H9 (cell line): Measurements from ENCODE around the gene FIGNL2. TPM values are rescaled to one million over a fixed set of nuclear protein-coding genes. Genes with fewer than 3 reads are reported as not detected.

Experiments used
- DNase-seq: peaks from one replicate; pipeline ENCODE4 v3.0.0-alpha.2; 2017
- H2AFZ ChIP-seq: one replicate; pipeline ENCODE4 v1.6.1; 2013; ENCODE audit warnings: mild to moderate bottlenecking, low read length, control low read depth, moderate library complexity
- H2AK5ac ChIP-seq: 2 replicates; pipeline ENCODE4 v1.6.1; 2013; ENCODE audit warnings: low read length, control low read depth, mixed read lengths; ENCODE audit not compliant: insufficient read length
- H2BK120ac ChIP-seq: one replicate; pipeline ENCODE4 v1.6.1; 2013; ENCODE audit warnings: low read depth, mild to moderate bottlenecking, low read length, control low read depth, inconsistent platforms; ENCODE audit not compliant: poor library complexity, severe bottlenecking
- H2BK12ac ChIP-seq: 2 replicates; pipeline ENCODE4 v1.6.1; 2013; ENCODE audit warnings: low read length, control low read depth, mixed read lengths, low read depth; ENCODE audit not compliant: insufficient read length
- H2BK15ac ChIP-seq: 2 replicates; pipeline ENCODE4 v1.6.1; 2013; ENCODE audit warnings: low read depth, low read length, control low read depth
- H2BK20ac ChIP-seq: one replicate; pipeline ENCODE4 v1.6.1; 2013; ENCODE audit warnings: low read depth, mild to moderate bottlenecking, low read length, control low read depth, inconsistent platforms; ENCODE audit not compliant: poor library complexity, severe bottlenecking
- H2BK5ac ChIP-seq: 2 replicates; pipeline ENCODE4 v1.6.1; 2013; ENCODE audit warnings: low read length, control low read depth, mixed read lengths; ENCODE audit not compliant: insufficient read length
- H3K14ac ChIP-seq: 2 replicates; pipeline ENCODE4 v1.6.1; 2013; ENCODE audit warnings: low read length, control low read depth; ENCODE audit not compliant: insufficient read depth
- H3K18ac ChIP-seq: 2 replicates; pipeline ENCODE4 v1.6.1; 2013; ENCODE audit warnings: low read depth, mild to moderate bottlenecking, mixed read lengths, low read length, control low read depth; ENCODE audit not compliant: insufficient read length
- H3K23ac ChIP-seq: 2 replicates; pipeline ENCODE4 v1.6.1; 2013; ENCODE audit warnings: low read length, control low read depth, mixed read lengths, low read depth; ENCODE audit not compliant: insufficient read length
- H3K23me2 ChIP-seq: 2 replicates; pipeline ENCODE4 v1.6.1; 2013; ENCODE audit warnings: low read depth, mild to moderate bottlenecking, mixed read lengths, low read length, control low read depth; ENCODE audit not compliant: insufficient read length, poor library complexity, severe bottlenecking
- H3K27ac ChIP-seq: 2 replicates; pipeline ENCODE4 v1.5.1; 2013; ENCODE audit warnings: low read length, control low read depth, mixed read lengths, low read depth; ENCODE audit not compliant: insufficient read length
- H3K27me3 ChIP-seq: 2 replicates; pipeline ENCODE4 v1.6.1; 2013; ENCODE audit warnings: low read length, control low read depth, inconsistent platforms; ENCODE audit not compliant: insufficient read depth
- H3K4ac ChIP-seq: 2 replicates; pipeline ENCODE4 v1.6.1; 2013; ENCODE audit warnings: low read depth, mild to moderate bottlenecking, control low read depth, inconsistent platforms, low read length, moderate library complexity
- H3K4me1 ChIP-seq: 2 replicates; pipeline ENCODE4 v1.6.1; 2013; ENCODE audit warnings: low read length, control low read depth, inconsistent platforms; ENCODE audit not compliant: insufficient read depth
- H3K4me2 ChIP-seq: 2 replicates; pipeline ENCODE4 v1.6.1; 2013; ENCODE audit warnings: low read length, control low read depth, mixed read lengths; ENCODE audit not compliant: insufficient read length, insufficient read depth
- H3K56ac ChIP-seq: 2 replicates; pipeline ENCODE4 v1.6.1; 2013; ENCODE audit warnings: low read depth, mild to moderate bottlenecking, mixed read lengths, low read length, control low read depth; ENCODE audit not compliant: insufficient read length
- H3K79me1 ChIP-seq: 2 replicates; pipeline ENCODE4 v1.6.1; 2013; ENCODE audit warnings: low read depth, mild to moderate bottlenecking, moderate library complexity, low read length, control low read depth, inconsistent platforms; ENCODE audit not compliant: insufficient read depth, poor library complexity, severe bottlenecking
- H3K79me2 ChIP-seq: 2 replicates; pipeline ENCODE4 v1.6.1; 2013; ENCODE audit warnings: low read length, control low read depth, inconsistent platforms; ENCODE audit not compliant: insufficient read depth
- H3K9ac ChIP-seq: 2 replicates; pipeline ENCODE4 v1.6.1; 2013; ENCODE audit warnings: low read length, control low read depth, mixed read lengths; ENCODE audit not compliant: insufficient read length; ENCODE audit errors: extremely low read depth
- H3K9me3 ChIP-seq: one replicate; pipeline ENCODE4 v1.6.1; 2013; ENCODE audit warnings: low read depth, low read length, inconsistent platforms; ENCODE audit not compliant: control insufficient read depth
- H3T11ph ChIP-seq: one replicate; pipeline ENCODE4 v1.6.1; 2013; ENCODE audit warnings: mild to moderate bottlenecking, low read length, control low read depth, inconsistent platforms
- H4K20me1 ChIP-seq: one replicate; pipeline ENCODE4 v1.6.1; 2013; ENCODE audit not compliant: control insufficient read depth, insufficient read length, insufficient read depth
- H4K5ac ChIP-seq: 2 replicates; pipeline ENCODE4 v1.6.1; 2013; ENCODE audit warnings: low read depth, mild to moderate bottlenecking, mixed read lengths, low read length, control low read depth; ENCODE audit not compliant: insufficient read length
- H4K8ac ChIP-seq: replicated peaks from 2 replicates; pipeline ENCODE4 v1.6.1; 2013; ENCODE audit warnings: low read length, control low read depth, mixed read lengths, low read depth; ENCODE audit not compliant: insufficient read length
- H4K91ac ChIP-seq: 2 replicates; pipeline ENCODE4 v1.6.1; 2013; ENCODE audit warnings: low read depth, mild to moderate bottlenecking, moderate library complexity, mixed read lengths, low read length, control low read depth; ENCODE audit not compliant: insufficient read length
- H3K27ac Mint-ChIP-seq, 3 experiments: 2 replicates in 2 of 3; 3 replicates in 1 of 3; pipeline ENCODE4 v1.8.0; 2020 to 2021; ENCODE audit warnings: mixed read lengths in 3 of 3, mild to moderate bottlenecking in 1 of 3, moderate library complexity in 1 of 3
- H3K27me3 Mint-ChIP-seq: 2 replicates; pipeline ENCODE4 v1.8.0; 2021; ENCODE audit warnings: low read depth, mild to moderate bottlenecking, moderate library complexity, mixed read lengths
- H3K36me3 Mint-ChIP-seq, 3 experiments: 2 replicates in 2 of 3; 3 replicates in 1 of 3; pipeline ENCODE4 v1.8.0; 2020 to 2021; ENCODE audit warnings: low read depth in 3 of 3, mixed read lengths in 3 of 3; ENCODE audit not compliant: insufficient read depth in 1 of 3
- H3K4me1 Mint-ChIP-seq, 2 experiments: 2 replicates each; pipeline ENCODE4 v1.8.0; 2020; ENCODE audit warnings: mixed read lengths in 2 of 2
- H3K4me3 Mint-ChIP-seq, 2 experiments: 2 replicates in 1 of 2; 3 replicates in 1 of 2; pipeline ENCODE4 v1.8.0; 2020 to 2021; ENCODE audit warnings: mild to moderate bottlenecking in 2 of 2, mixed read lengths in 2 of 2, moderate library complexity in 1 of 2
- H3K9me3 Mint-ChIP-seq, 2 experiments: 2 replicates in 1 of 2; 3 replicates in 1 of 2; pipeline ENCODE4 v1.8.0; 2020; ENCODE audit warnings: mild to moderate bottlenecking in 2 of 2, mixed read lengths in 2 of 2, moderate library complexity in 1 of 2
- WGBS: extraction: QIAGEN DNeasy Blood & Tissue Kit; methylation state at CpG from one replicate; pipeline ENCODE4 v1.1.7; 2013; ENCODE audit warnings: missing lambda C conversion rate, low lambda C conversion rate, mixed read lengths; ENCODE audit not compliant: insufficient read length; ENCODE audit errors: extremely low coverage; 5-methylcytosine and 5-hydroxymethylcytosine counted together
- total RNA-seq: library from RNA; stranded (reverse); gene quantifications from 2 replicates; pipeline ENCODE4 v1.2.1, GENCODE V29; 2021
- TF ChIP-seq, protein P1 (sequence below): fragments of 200-600 bp; sonication (generic); conservative IDR thresholded peaks from 3 replicates; pipeline ENCODE4 v1.8.0; 2021; ENCODE audit warnings: antibody characterized with exemption, mild to moderate bottlenecking

The FIGNL2 gene
- total RNA-seq, 1 experiment from 2014 or later, result 19.7 TPM

DNA sequence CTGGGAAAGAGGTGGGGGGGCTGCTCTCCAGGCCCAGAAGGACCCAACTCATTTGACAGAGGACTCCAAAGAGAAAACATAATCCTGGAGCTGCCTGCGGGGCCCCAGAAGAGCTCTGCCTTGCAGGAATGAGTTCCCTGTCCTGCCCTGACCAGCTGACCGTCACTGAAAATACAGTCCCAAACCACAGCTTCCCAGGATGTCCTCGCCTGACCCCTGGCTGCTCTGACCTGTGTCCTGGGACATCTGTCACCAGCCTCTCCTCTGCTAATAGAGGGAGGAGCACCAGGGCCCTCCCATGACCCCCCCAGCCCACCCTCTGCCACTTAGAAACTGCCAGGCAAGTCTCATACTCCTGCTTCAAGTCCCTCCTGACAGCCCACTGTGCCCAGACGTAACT lies 9.8 kb downstream of the FIGNL2 start:
- no peak overlapping the region for H2BK5ac ChIP-seq
- H3K18ac ChIP-seq, result no peak overlapping the region
- H3K9me3 ChIP-seq, result no peaks in the 10 kb centered on the region
- no peaks in the 10 kb centered on the region for H3K79me2 ChIP-seq
- H4K8ac ChIP-seq, result no peak overlapping the region
- TF ChIP-seq, protein P1, sequence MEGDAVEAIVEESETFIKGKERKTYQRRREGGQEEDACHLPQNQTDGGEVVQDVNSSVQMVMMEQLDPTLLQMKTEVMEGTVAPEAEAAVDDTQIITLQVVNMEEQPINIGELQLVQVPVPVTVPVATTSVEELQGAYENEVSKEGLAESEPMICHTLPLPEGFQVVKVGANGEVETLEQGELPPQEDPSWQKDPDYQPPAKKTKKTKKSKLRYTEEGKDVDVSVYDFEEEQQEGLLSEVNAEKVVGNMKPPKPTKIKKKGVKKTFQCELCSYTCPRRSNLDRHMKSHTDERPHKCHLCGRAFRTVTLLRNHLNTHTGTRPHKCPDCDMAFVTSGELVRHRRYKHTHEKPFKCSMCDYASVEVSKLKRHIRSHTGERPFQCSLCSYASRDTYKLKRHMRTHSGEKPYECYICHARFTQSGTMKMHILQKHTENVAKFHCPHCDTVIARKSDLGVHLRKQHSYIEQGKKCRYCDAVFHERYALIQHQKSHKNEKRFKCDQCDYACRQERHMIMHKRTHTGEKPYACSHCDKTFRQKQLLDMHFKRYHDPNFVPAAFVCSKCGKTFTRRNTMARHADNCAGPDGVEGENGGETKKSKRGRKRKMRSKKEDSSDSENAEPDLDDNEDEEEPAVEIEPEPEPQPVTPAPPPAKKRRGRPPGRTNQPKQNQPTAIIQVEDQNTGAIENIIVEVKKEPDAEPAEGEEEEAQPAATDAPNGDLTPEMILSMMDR, result no peak
- H3K36me3 Mint-ChIP-seq, result peaks cover 0 to 6% (median 3%) of the 10 kb centered on the region in 3 experiments; a peak in 3 of 7 replicates
- no peaks in the 10 kb centered on the region for H3K9me3 Mint-ChIP-seq
- peaks cover 64 to 76% of the 10 kb centered on the region in 2 experiments for H3K4me1 Mint-ChIP-seq
- DNase-seq, result no peak
- no peak overlapping the region for H3K4ac ChIP-seq
- WGBS, result no CpG with 5 or more reads among the region's 4 CpGs
- no peak overlapping the region for H3T11ph ChIP-seq
- H3K27me3 Mint-ChIP-seq, result peaks cover 21% of the 10 kb centered on the region
- H3K23ac ChIP-seq, result no peak overlapping the region
- H3K14ac ChIP-seq, result no peak overlapping the region
- H3K4me1 ChIP-seq, result no peaks in the 10 kb centered on the region; the same call in 1 of the 2 replicates
- no peak overlapping the region for H2AFZ ChIP-seq
- H2BK20ac ChIP-seq, result no peak overlapping the region
- H2BK15ac ChIP-seq, result no peak overlapping the region
- no peaks in the 10 kb centered on the region for H3K27me3 ChIP-seq
- no peaks in the 10 kb centered on the region for H4K20me1 ChIP-seq
- H3K27ac ChIP-seq, result no peak overlapping the region
- H3K4me3 Mint-ChIP-seq, result no peak overlapping the region
- no peak overlapping the region for H3K9ac ChIP-seq
- H4K5ac ChIP-seq, result no peak overlapping the region
- no peak overlapping the region for H2BK120ac ChIP-seq
- peak overlapping the region in 1 of 3 experiments; percentile 11; a peak in 2 of 7 replicates for H3K27ac Mint-ChIP-seq
- no peak overlapping the region for H2BK12ac ChIP-seq
- H3K23me2 ChIP-seq, result no peaks in the 10 kb centered on the region
- H2AK5ac ChIP-seq, result no peak overlapping the region
- no peaks in the 10 kb centered on the region for H3K79me1 ChIP-seq
- H3K56ac ChIP-seq, result no peak overlapping the region
- no peak overlapping the region for H4K91ac ChIP-seq
- H3K4me2 ChIP-seq, result no peak overlapping the region
